Esophagus squamous epithelium (tissue), 5 donors: ENCODE results near the gene PRKCD. TPM values are rescaled to one million over a fixed set of nuclear protein-coding genes. Genes with fewer than 3 reads are reported as not detected.

ENCODE experiments used
- DNase-seq: peaks from one replicate; lab custom pipeline; 2025; lab: John Stamatoyannopoulos, UW
- H3K27ac ChIP-seq, 4 donors: fragments of 200-600 bp; sonication (generic); one replicate each; pipeline ENCODE4 v1.5.1; 2016 to 2019; ENCODE audit warnings: mild to moderate bottlenecking in 1 of 4
- H3K27me3 ChIP-seq, 4 donors: fragments of 200-600 bp; sonication (generic); 1 replicate in 3 of 4; 2 replicates in 1 of 4; pipeline versions ENCODE4 v1.5.1 to v1.6.0; 2017 to 2021; ENCODE audit warnings: antibody characterized with exemption in 1 of 4
- H3K36me3 ChIP-seq, 3 donors: fragments of 200-600 bp; sonication (generic); one replicate each; pipeline ENCODE4 v1.5.1; 2016 to 2019
- H3K4me1 ChIP-seq, 3 donors: fragments of 200-600 bp; sonication (generic); one replicate each; pipeline ENCODE4 v1.5.1; 2017 to 2019
- H3K4me3 ChIP-seq, 4 donors: fragments of 200-600 bp; sonication (generic); 1 replicate in 3 of 4; 2 replicates in 1 of 4; pipeline ENCODE4 v1.5.1; 2016 to 2019; ENCODE audit warnings: mild to moderate bottlenecking in 2 of 4, moderate library complexity in 1 of 4
- H3K9me3 ChIP-seq, 3 donors: fragments of 200-600 bp; sonication (generic); one replicate each; pipeline ENCODE4 v1.5.1; 2016 to 2019
- CTCF ChIP-seq, 6 experiments: fragments of 450-650 bp in 4 of 6; fragments of 200-600 bp in 2 of 6; sonication (generic) in 2 of 6; IDR thresholded peaks; one replicate each; pipeline ENCODE4 v1.5.1; 2016 to 2019; ENCODE audit warnings: antibody characterized with exemption in 6 of 6, mild to moderate bottlenecking in 4 of 6, moderate library complexity in 4 of 6
- POLR2A ChIP-seq, 4 donors: fragments of 450-650 bp; IDR thresholded peaks; one replicate each; pipeline ENCODE4 v1.6.1; 2017; ENCODE audit warnings: antibody characterized with exemption in 4 of 4, mild to moderate bottlenecking in 4 of 4, moderate library complexity in 3 of 4
- WGBS, 2 donors: methylation state at CpG; one replicate each; pipeline ENCODE4 v1.1.5; 2018; 5-methylcytosine and 5-hydroxymethylcytosine counted together
- intact Hi-C: fragments of 100-400 bp; cut with DNase I; formaldehyde crosslinking; loops from one replicate; pipeline ENCODE4 v1.15.0; 2022
- total RNA-seq, 4 donors: library from RNA; depleted of rRNA; stranded (reverse); fragments of >200 nt; gene quantifications; one replicate each; pipeline ENCODE4 v1.1.0, GENCODE V29; 2016
- donor health status: DM: yes; HTN: yes; CAD: no.

The PRKCD gene
- total RNA-seq, 4 donors from 2014 or later = 8.8 to 21.5 (median 20.1) TPM

GRCh38 chr3:53187430-53187829, 26.4 kb downstream of the PRKCD start:
- 78 to 83% methylated on average over 4 of the region's 4 CpGs for WGBS, 2 donors
- no peak for DNase-seq
- TF ChIP-seq CTCF (IDR thresholded peaks at IDR 0.05) (no peak), POLR2A (IDR thresholded peaks at IDR 0.05) (no peak)
- H3K27ac ChIP-seq = no peak overlapping the region
- peaks cover 29 to 97% (median 33%) of the 10 kb centered on the region in 3 donors for H3K36me3 ChIP-seq
- intact Hi-C loops = no loop called here
- H3K27me3 ChIP-seq = no peaks in the 10 kb centered on the region
- no peaks in the 10 kb centered on the region for H3K9me3 ChIP-seq
- peaks cover 0 to 7% (median 0%) of the 10 kb centered on the region in 3 donors for H3K4me1 ChIP-seq
- H3K4me3 ChIP-seq = no peak overlapping the region

DNA sequence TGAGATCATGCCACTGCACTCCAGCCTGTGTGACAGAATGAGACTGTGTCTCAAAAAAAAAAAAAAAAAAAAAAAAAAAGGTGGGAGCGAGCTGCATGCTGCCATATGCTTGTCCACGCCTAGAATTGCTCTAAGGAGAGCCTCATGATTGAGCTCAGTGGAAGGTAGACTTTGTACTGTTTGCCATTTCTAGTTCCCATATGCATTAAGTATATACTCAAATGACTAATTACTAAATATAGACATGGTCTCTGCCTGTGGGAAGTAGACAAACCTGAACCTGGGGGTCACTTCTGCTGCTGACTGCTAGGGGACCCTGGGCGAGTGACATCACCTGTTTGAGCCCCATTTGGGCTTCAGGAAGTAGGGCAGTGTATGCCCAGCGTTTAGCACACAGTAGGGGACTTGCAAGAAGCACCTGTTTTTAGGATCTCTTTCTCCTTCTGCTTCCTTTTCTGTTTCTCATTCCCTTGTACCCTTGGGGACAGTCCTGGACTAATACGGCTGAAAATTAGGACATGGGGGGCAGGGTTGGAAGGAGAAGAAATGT, 27.2 kb downstream of the PRKCD start:
- intact Hi-C loops = no loop called here
- Histone ChIP-seq H3K9me3 (no peaks in the 10 kb centered on the region), H3K4me3 (no peak overlapping the region), H3K4me1 (peaks cover 0 to 15% (median 0%) of the 10 kb centered on the region in 3 donors), H3K36me3 (peaks cover 26 to 97% (median 29%) of the 10 kb centered on the region in 3 donors), H3K27ac (no peak overlapping the region), H3K27me3 (no peaks in the 10 kb centered on the region)
- DNase-seq = no peak
- TF ChIP-seq POLR2A (IDR thresholded peaks at IDR 0.05) = no peak
- no peak for TF ChIP-seq CTCF (IDR thresholded peaks at IDR 0.05)
- WGBS, 2 donors = 79 to 87% methylated on average over 4 to 5 of the region's 5 CpGs

GRCh38 chr3:53188720-53189119, 27.7 kb downstream of the PRKCD start:
- 94% methylated on average over 4 to 6 of the region's 13 CpGs for WGBS, 2 donors
- peaks cover 21 to 97% (median 25%) of the 10 kb centered on the region in 3 donors for H3K36me3 ChIP-seq
- no peak for TF ChIP-seq CTCF (IDR thresholded peaks at IDR 0.05)
- TF ChIP-seq POLR2A (IDR thresholded peaks at IDR 0.05) = no peak
- H3K4me3 ChIP-seq = no peak overlapping the region
- H3K4me1 ChIP-seq = peaks cover 0 to 20% (median 0%) of the 10 kb centered on the region in 3 donors
- intact Hi-C loops = no loop called here
- no peaks in the 10 kb centered on the region for H3K27me3 ChIP-seq
- H3K27ac ChIP-seq = no peak overlapping the region
- H3K9me3 ChIP-seq = no peaks in the 10 kb centered on the region
- DNase-seq = no peak

DNA sequence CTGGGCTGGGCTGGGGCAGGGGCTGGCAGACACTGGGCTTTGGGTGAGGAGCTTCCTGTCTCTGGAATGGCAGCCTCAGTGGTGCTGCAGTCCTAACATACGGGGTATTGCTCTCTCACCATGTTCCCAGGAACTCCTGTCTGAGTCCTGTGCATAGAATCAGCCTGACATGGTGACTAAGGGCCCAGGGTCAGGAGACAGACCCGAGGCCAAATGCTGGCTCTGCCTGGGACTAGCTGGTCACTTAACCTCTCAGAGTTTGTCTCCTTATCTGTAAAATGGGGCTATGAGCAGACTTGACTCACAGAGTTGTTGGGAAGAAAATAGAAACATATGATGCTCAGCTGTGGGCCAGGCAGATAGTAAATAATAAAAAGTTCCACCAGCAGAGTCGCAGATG, 28.3 kb downstream of the PRKCD start:
- TF ChIP-seq CTCF (IDR thresholded peaks at IDR 0.05) (no peak), POLR2A (IDR thresholded peaks at IDR 0.05) (no peak)
- no peak overlapping the region for H3K4me3 ChIP-seq
- intact Hi-C loops = no loop called here
- no peak for DNase-seq
- no peak overlapping the region for H3K27ac ChIP-seq
- no peaks in the 10 kb centered on the region for H3K27me3 ChIP-seq
- peaks cover 0 to 26% (median 2%) of the 10 kb centered on the region in 3 donors for H3K4me1 ChIP-seq
- H3K36me3 ChIP-seq = peaks cover 19 to 97% (median 25%) of the 10 kb centered on the region in 3 donors
- 80 to 90% methylated on average over 2 to 3 of the region's 3 CpGs for WGBS, 2 donors
- H3K9me3 ChIP-seq = no peaks in the 10 kb centered on the region

- 85% methylated on average over 2 of the region's 3 CpGs; no CpG with 5 or more reads in 1 of the 2 donors for WGBS, 2 donors
- H3K36me3 ChIP-seq = peaks cover 16 to 83% (median 24%) of the 10 kb centered on the region in 3 donors
- H3K27ac ChIP-seq = no peak overlapping the region
- no peak for DNase-seq
- H3K9me3 ChIP-seq = no peaks in the 10 kb centered on the region
- intact Hi-C loops = no loop called here
- no peak overlapping the region for H3K4me3 ChIP-seq
- TF ChIP-seq CTCF (IDR thresholded peaks at IDR 0.05) (no peak), POLR2A (IDR thresholded peaks at IDR 0.05) (no peak)
- peaks cover 0 to 37% (median 8%) of the 10 kb centered on the region in 3 donors for H3K4me1 ChIP-seq
- no peaks in the 10 kb centered on the region for H3K27me3 ChIP-seq
Observed at GRCh38 chr3:53190659-53191058, 29.6 kb downstream of the PRKCD start.
